ENCODE results near the gene OR1S2. TPM values are rescaled to one million over a fixed set of nuclear protein-coding genes. Genes with fewer than 3 reads are reported as not detected.
"Not testable (repeated sequence)": the region's sequence is repeated elsewhere in the genome, so short reads cannot be mapped to it uniquely, and the experiment has no call there.

The OR1S2 gene
- polyA plus RNA-seq (2013, experiment 1 of 2; ENCODE audit: insufficient read length), result not detected
- polyA plus RNA-seq (2013, experiment 2 of 2; ENCODE audit: insufficient read length), result not detected

- DNase-seq, result no peak
Measured at GRCh38 chr11:58204042-58204441, at the start of gene OR1S2. Gene OR1S2, minus strand, starts transcription at chr11:58204142. Its CDS starts 0 bp downstream, at chr11:58204142.

GRCh38 chr11:58243954-58244353 lies 40.0 kb upstream of the OR1S2 start:
- no peak for DNase-seq

GRCh38 chr11:58227956-58228615 lies 24.1 kb upstream of the OR1S2 start:
- no peak for DNase-seq

DNA sequence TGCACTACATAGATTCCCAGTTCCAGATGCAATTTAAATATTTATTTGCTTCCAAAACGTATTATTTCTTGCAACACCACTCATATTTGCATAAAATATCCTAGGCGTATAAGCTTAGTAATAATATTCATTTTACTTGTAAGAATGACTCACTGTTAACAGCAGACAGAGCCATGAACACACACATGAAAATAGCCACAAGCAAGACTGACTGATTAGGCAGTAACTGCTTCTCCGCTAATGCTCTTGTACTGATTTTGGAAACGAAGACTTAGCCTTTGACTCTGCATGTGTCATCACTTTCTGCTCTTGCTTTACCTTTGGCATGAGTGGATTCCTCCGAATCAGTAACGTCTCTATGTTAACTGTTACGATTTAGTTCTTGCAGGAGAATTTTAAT lies 18.8 kb upstream of the OR1S2 start:
- no peak for DNase-seq

GRCh38 chr11:58216476-58216875 lies 12.5 kb upstream of the OR1S2 start:
- no peak for DNase-seq

DNA sequence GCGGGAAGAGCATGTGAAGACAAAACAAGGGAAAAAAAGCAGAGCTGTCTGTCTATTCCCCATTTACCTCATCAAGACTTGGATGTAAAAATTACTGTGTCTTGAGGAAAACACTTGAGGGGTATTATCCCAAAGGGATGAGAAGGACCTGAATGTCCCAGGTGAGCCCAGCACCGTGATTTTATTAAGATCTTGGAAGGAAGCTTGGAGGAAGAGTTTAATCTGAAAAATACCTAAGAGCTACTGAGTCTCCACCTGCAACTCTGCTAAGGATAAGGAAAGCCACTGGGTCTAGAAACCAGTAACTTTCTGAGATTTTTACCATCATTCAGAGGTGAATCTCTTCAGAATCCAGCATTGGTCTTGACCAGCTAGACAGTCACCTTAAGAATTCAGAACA lies 8.5 kb upstream of the OR1S2 start, which contains the start of gene OR1S1:
Gene OR1S1 (plus strand): TSS at position 301 of the 400 bp plus-strand sequence.
- not testable (repeated sequence) for DNase-seq

- DNase-seq, result no peak
Measured at GRCh38 chr11:58199271-58199670, 4.7 kb downstream of the OR1S2 start.

- DNase-seq, result no peak
Measured at GRCh38 chr11:58195939-58196338, 8.0 kb downstream of the OR1S2 start.

DNA sequence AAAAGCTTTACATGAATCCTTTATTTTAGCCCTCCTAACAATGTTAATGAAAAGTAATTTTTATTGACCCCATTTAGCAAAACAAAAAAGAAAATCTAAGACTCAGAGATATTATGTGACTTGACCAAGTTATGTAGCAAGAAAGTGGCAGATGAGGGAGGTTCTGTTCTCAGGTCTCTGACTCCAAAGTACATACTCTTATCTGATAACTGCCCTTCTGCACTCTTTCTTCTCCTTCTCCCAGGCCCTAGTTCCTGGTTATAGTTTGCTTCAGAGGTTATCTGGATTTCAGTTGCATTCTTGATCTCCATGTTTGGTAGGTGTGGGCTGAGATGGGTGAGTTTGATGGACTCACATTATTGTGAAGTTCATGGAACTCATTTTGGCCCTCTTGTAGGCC lies 10.6 kb downstream of the OR1S2 start:
- DNase-seq, result no peak

DNA sequence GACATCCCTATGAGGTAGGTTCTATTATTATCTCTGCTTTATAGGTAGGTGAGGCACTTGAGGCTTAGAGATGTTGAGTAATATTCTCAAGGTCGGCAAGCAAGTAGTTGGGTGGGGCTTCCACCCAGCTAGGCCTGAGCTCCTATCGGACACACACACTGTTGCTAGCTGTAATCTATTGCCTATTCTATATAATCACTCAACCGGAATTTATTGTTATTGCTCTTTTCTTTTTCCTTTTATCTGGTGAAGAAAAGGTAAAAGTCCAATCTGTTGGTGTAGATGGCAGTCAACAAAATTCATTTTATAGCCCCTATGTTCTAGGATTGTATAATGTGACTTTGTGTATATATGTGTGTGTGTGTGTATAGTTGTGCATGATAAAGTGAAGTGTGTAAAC lies 11.7 kb downstream of the OR1S2 start:
- DNase-seq, result no peak

DNA sequence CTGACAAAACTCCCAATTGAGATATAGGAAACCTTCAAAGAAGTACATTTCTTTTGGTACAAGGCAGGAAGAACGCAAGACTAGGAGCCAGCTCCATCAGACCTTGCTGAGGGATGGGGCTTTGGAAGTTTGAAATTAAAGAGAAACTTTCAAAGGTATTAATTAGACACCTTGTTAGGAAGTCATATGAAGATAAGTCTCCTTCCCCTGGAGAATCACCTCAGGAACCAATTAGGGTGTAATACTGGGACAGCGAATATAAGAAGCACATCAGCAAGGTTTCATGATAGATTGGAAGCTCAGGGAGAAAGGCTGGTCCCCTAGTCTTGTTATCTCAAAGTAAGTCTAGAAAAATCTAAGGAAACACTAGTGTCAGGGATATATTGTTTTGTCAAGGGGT lies 15.2 kb downstream of the OR1S2 start, which contains the start of gene OR9Q2:
Gene OR9Q2 (plus strand): TSS at position 301 of the 400 bp plus-strand sequence. CDS start 1,421 bp downstream, outside the sequence.
- no peak for DNase-seq

- DNase-seq, result no peak
Measured at GRCh38 chr11:58186938-58187337, 17.0 kb downstream of the OR1S2 start.

GRCh38 chr11:58179648-58180047 lies 24.3 kb downstream of the OR1S2 start:
- DNase-seq, result no peak

DNA sequence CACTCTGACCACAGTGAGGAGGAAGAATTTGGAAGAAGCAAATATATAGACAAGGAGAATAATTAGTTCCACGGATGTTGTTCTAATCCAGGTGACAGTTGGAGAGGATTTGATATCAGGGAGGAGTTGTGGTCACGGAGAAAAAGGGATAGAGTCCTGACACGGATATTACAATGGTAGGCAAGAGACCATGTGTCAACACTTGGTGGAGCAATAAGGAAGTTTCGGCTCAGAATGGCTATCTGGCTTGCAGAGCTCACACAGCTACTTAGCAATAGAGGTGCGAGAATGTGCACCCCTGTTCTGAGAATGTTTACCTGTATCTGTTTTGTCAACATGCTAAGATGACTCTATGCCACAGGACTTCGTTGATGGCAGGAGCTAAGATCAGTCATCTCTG lies 25.5 kb downstream of the OR1S2 start:
- DNase-seq, result no peak

DNA sequence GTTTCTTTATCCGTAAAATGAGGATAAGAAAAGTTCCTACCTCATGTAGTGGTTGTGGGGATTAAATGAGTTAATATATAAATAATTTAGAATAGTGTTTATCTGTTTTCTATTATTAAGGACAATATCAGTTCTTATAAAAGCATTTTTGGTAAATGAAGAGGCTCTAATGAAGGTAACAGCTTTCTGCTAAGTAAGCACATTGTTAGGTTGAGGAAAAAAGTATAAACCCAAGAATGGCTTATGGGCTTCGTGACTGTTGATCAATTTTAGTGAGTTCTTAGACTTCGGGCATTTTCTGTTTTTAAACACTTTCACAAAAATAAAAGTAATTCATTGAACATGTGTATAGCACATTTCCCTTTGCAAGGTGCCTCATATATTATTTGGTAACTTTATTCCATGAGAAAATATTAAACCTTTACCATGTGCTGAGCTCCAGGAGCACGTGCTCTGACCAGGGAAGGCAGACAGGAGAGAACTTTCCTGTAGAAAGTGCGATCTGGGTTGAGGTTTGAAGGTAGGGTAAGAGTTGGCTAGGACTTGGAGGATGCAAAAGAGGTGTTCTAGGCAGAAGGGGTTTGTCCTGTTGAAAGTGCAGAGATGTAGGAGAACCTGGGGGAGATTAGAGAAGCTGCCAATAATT lies 26.4 kb downstream of the OR1S2 start:
- DNase-seq, result no peak

DNA sequence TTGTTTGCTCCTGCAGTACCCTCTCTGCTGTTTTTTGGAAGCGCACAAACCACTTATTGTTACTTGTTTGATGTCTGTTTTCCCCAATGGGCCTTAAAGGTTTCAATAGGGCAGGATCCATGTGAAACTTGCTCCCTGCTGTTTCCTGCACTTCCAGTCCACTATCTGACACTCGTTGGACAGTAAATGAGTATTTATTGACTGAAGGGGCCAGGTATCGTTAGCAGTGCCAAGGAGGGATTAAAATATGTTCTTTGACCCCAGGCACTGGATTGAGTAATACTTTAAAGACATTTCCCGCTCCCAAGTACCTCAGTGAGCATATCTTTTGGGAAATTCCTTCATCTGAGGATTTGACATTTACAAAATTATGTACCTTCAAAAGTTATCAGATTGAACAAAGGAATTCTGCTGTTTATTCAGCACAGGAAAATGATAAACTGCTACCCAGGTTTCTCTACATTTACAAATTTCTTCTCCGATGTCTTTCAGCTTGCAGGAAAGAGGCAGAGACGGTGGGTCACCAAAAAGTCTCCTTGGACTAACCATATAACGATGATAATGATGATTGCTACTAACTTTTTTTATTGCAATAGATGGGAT lies 38.3 kb downstream of the OR1S2 start:
- no peak for DNase-seq

DNA sequence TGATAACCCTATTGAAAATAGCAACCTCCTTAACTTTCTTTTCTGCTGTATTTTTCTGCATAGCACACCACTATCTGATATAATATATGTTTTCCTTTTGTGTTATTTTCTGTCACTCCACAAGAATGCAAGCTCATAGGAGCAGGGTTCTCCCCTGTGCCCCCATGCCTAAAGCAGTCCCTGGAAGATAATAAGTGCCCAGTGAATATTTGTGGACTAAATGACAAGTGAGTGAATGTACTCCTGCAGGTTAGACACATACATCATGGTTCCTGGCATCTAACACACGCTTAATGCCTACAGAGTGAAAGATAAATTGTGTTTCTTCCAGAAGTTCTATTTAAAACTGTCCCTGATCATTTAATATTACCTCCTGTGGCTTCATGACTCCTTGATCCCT lies 39.0 kb downstream of the OR1S2 start:
- DNase-seq, result no peak

DNA sequence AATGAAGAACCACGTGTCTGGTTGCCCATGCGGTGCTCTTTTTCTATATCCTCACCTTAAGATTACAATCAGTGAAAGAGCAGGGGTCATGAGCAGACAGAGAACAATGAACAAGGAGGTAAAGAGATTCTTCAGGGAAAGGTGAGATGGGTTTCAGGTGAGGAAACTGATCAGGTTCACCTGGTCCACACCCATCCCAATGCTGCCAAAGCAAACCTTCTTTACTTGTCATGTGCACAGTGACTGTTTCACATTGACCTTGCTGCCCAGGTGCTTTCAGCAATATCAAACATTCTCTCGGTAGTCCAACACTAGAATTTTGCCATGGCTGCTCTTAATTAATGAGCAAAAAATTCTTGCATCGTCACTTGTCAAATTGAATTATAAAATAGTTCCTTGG lies 39.6 kb downstream of the OR1S2 start:
- DNase-seq, result no peak

All from fibroblast of skin of abdomen (primary cell).